ENCODE results near the gene CLDN6.

The CLDN6 gene

DNA sequence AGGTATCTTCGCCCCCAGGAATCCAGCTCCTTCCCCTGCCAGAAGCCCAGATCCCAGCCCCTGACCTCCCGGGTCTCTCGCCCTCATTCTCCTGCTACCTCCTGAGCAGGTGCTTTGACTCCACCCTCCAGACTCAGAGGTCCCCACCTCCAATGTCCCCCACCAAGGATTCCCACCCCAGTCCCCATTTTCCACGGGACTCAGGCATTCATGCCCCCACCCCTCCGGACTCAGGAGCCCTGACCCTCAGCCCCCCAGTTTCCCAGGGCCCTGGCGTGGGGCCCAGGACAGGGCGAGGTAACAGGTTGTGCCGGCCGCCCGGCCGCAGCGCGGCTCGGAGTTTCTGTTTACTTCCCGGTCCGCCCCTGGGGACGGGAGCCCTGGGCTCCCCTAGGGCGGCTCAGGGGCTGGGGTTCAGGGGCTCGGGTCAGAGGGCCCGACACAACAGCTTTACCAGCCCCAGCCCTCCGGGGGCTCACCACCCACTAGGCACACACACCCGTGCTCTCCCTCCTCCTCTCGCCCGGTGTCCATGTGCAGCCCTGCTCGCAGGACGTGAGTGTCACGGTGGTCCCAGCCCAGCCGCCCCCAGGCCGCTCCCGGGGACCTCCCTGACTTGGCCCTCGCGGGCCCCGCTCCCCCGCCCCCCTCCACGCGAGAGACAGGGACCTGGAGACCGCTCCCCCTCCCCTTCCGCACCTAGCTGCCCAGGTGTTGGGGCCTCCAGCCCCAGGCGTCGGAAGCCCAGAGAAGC, 18.2 kb upstream of the CLDN6 start:
- no peak overlapping the region for H3K27ac ChIP-seq (ENCODE audit: low read depth, low read length)
- no peaks in the 10 kb centered on the region for H3K9me3 ChIP-seq (ENCODE audit: control insufficient read depth, insufficient read depth, low read length)
- H3K27me3 ChIP-seq (ENCODE audit: control insufficient read depth, insufficient read depth, low read length) = peaks cover 5% of the 10 kb centered on the region
- H3K9ac ChIP-seq (ENCODE audit: low read depth, low read length) = no peak overlapping the region
- peaks cover 20% of the 10 kb centered on the region; the same call in 1 of the 2 replicates for H3K4me1 ChIP-seq (ENCODE audit: control insufficient read depth, insufficient read depth, low read length)
- peak overlapping the region; percentile 72 for H3K4me3 ChIP-seq (ENCODE audit: low read depth, low read length)
- H3K36me3 ChIP-seq (ENCODE audit: control insufficient read depth, insufficient read depth, low read length) = no peaks in the 10 kb centered on the region

GRCh38 chr16:3035289-3035971, 17.4 kb upstream of the CLDN6 start:
- Histone ChIP-seq H3K9ac (ENCODE audit: low read depth, low read length) (no peak overlapping the region), H3K4me3 (ENCODE audit: low read depth, low read length) (peak overlapping the region; percentile 72), H3K27me3 (ENCODE audit: control insufficient read depth, insufficient read depth, low read length) (peaks cover 5% of the 10 kb centered on the region), H3K4me1 (ENCODE audit: control insufficient read depth, insufficient read depth, low read length) (peaks cover 20% of the 10 kb centered on the region; the same call in 1 of the 2 replicates), H3K9me3 (ENCODE audit: control insufficient read depth, insufficient read depth, low read length) (no peaks in the 10 kb centered on the region), H3K36me3 (ENCODE audit: control insufficient read depth, insufficient read depth, low read length) (no peaks in the 10 kb centered on the region), H3K27ac (ENCODE audit: low read depth, low read length) (no peak overlapping the region)

- peaks cover 10% of the 10 kb centered on the region for H3K27me3 ChIP-seq (ENCODE audit: control insufficient read depth, insufficient read depth, low read length)
- H3K4me3 ChIP-seq (ENCODE audit: low read depth, low read length) = no peak overlapping the region
These were observed 14.6 kb upstream of the CLDN6 start for GRCh38 chr16:3032624-3033023.

GRCh38 chr16:3030222-3031212, 12.5 kb upstream of the CLDN6 start:
- no peak overlapping the region for H3K9ac ChIP-seq (ENCODE audit: low read depth, low read length)
- peaks cover 12% of the 10 kb centered on the region; the same call in 1 of the 2 replicates for H3K4me1 ChIP-seq (ENCODE audit: control insufficient read depth, insufficient read depth, low read length)
- H3K27ac ChIP-seq (ENCODE audit: low read depth, low read length) = no peak overlapping the region
- no peak overlapping the region for H3K4me3 ChIP-seq (ENCODE audit: low read depth, low read length)
- peaks cover 6% of the 10 kb centered on the region for H3K27me3 ChIP-seq (ENCODE audit: control insufficient read depth, insufficient read depth, low read length)
- no peaks in the 10 kb centered on the region for H3K9me3 ChIP-seq (ENCODE audit: control insufficient read depth, insufficient read depth, low read length)
- H3K36me3 ChIP-seq (ENCODE audit: control insufficient read depth, insufficient read depth, low read length) = peaks cover 20% of the 10 kb centered on the region

More at GRCh38 chr16:3032624-3033023, 14.6 kb upstream of the CLDN6 start:
- H3K27ac ChIP-seq (ENCODE audit: low read depth, low read length) = no peak overlapping the region
- no peaks in the 10 kb centered on the region for H3K36me3 ChIP-seq (ENCODE audit: control insufficient read depth, insufficient read depth, low read length)
- no peaks in the 10 kb centered on the region for H3K9me3 ChIP-seq (ENCODE audit: control insufficient read depth, insufficient read depth, low read length)
- H3K9ac ChIP-seq (ENCODE audit: low read depth, low read length) = no peak overlapping the region
- peaks cover 13% of the 10 kb centered on the region; the same call in 1 of the 2 replicates for H3K4me1 ChIP-seq (ENCODE audit: control insufficient read depth, insufficient read depth, low read length)

- peaks cover 11% of the 10 kb centered on the region; the same call in 1 of the 2 replicates for H3K4me1 ChIP-seq (ENCODE audit: control insufficient read depth, insufficient read depth, low read length)
- H3K9ac ChIP-seq (ENCODE audit: low read depth, low read length) = no peak overlapping the region
- no peaks in the 10 kb centered on the region for H3K9me3 ChIP-seq (ENCODE audit: control insufficient read depth, insufficient read depth, low read length)
- no peak overlapping the region for H3K27ac ChIP-seq (ENCODE audit: low read depth, low read length)
- peaks cover 20% of the 10 kb centered on the region for H3K36me3 ChIP-seq (ENCODE audit: control insufficient read depth, insufficient read depth, low read length)
- peaks cover 4% of the 10 kb centered on the region for H3K27me3 ChIP-seq (ENCODE audit: control insufficient read depth, insufficient read depth, low read length)
- H3K4me3 ChIP-seq (ENCODE audit: low read depth, low read length) = no peak overlapping the region
These were observed 11.7 kb upstream of the CLDN6 start for GRCh38 chr16:3029491-3030221.

DNA sequence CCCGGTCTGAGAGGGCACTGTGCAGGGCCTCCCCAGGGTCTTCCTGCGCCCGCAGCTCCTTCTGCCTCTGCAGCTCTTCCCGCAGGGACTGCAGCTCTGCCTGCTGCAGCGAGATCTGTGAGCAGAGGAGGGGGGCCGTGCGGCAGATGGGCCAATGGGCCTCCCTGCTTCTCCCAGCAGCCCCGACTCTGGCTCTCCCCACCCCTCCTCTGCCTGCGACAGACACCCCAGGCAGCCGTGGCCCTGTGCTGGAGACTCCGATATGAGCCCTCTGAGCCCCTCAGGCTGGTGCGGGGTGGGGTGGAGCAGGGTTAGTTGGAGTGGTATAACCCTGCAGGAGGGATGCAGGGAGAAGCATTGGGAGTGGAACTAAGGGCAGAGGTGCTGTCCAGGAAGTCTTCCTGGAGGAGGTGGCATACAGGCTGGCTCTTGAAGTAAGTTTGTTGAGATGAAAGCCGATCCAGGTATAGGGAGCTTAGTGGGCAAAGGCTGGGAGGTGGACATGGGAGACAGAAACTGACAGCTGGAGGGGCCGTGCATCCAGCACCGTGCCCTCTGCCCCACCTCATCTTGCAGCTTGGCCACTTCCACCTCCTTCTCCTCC, 10.8 kb upstream of the CLDN6 start:
- H3K27ac ChIP-seq (ENCODE audit: low read depth, low read length) = no peak overlapping the region

GRCh38 chr16:3027983-3028715, 10.2 kb upstream of the CLDN6 start:
- Histone ChIP-seq H3K27me3 (ENCODE audit: control insufficient read depth, insufficient read depth, low read length) (peaks cover 4% of the 10 kb centered on the region), H3K27ac (ENCODE audit: low read depth, low read length) (peak overlapping the region; percentile 46), H3K36me3 (ENCODE audit: control insufficient read depth, insufficient read depth, low read length) (peaks cover 20% of the 10 kb centered on the region), H3K9me3 (ENCODE audit: control insufficient read depth, insufficient read depth, low read length) (no peaks in the 10 kb centered on the region), H3K4me3 (ENCODE audit: low read depth, low read length) (peak overlapping the region; percentile 32; the same call in 1 of the 2 replicates), H3K4me1 (ENCODE audit: control insufficient read depth, insufficient read depth, low read length) (peaks cover 11% of the 10 kb centered on the region; the same call in 1 of the 2 replicates), H3K9ac (ENCODE audit: low read depth, low read length) (0 out of 2 replicates have a peak overlapping the region, but pooled peaks have one; percentile 15)

More for the DNA sequence above, 10.8 kb upstream of the CLDN6 start:
- Histone ChIP-seq H3K36me3 (ENCODE audit: control insufficient read depth, insufficient read depth, low read length) (peaks cover 20% of the 10 kb centered on the region), H3K9ac (ENCODE audit: low read depth, low read length) (no peak overlapping the region), H3K27me3 (ENCODE audit: control insufficient read depth, insufficient read depth, low read length) (peaks cover 4% of the 10 kb centered on the region), H3K9me3 (ENCODE audit: control insufficient read depth, insufficient read depth, low read length) (no peaks in the 10 kb centered on the region), H3K4me1 (ENCODE audit: control insufficient read depth, insufficient read depth, low read length) (peaks cover 11% of the 10 kb centered on the region; the same call in 1 of the 2 replicates), H3K4me3 (ENCODE audit: low read depth, low read length) (no peak overlapping the region)

- peaks cover 20% of the 10 kb centered on the region for H3K36me3 ChIP-seq (ENCODE audit: control insufficient read depth, insufficient read depth, low read length)
- H3K27ac ChIP-seq (ENCODE audit: low read depth, low read length) = no peak overlapping the region
- peaks cover 17% of the 10 kb centered on the region for H3K4me1 ChIP-seq (ENCODE audit: control insufficient read depth, insufficient read depth, low read length)
- peaks cover 4% of the 10 kb centered on the region for H3K27me3 ChIP-seq (ENCODE audit: control insufficient read depth, insufficient read depth, low read length)
- no peaks in the 10 kb centered on the region for H3K9me3 ChIP-seq (ENCODE audit: control insufficient read depth, insufficient read depth, low read length)
- no peak overlapping the region for H3K4me3 ChIP-seq (ENCODE audit: low read depth, low read length)
- no peak overlapping the region for H3K9ac ChIP-seq (ENCODE audit: low read depth, low read length)
These were observed 9.5 kb upstream of the CLDN6 start for GRCh38 chr16:3027489-3027795.

DNA sequence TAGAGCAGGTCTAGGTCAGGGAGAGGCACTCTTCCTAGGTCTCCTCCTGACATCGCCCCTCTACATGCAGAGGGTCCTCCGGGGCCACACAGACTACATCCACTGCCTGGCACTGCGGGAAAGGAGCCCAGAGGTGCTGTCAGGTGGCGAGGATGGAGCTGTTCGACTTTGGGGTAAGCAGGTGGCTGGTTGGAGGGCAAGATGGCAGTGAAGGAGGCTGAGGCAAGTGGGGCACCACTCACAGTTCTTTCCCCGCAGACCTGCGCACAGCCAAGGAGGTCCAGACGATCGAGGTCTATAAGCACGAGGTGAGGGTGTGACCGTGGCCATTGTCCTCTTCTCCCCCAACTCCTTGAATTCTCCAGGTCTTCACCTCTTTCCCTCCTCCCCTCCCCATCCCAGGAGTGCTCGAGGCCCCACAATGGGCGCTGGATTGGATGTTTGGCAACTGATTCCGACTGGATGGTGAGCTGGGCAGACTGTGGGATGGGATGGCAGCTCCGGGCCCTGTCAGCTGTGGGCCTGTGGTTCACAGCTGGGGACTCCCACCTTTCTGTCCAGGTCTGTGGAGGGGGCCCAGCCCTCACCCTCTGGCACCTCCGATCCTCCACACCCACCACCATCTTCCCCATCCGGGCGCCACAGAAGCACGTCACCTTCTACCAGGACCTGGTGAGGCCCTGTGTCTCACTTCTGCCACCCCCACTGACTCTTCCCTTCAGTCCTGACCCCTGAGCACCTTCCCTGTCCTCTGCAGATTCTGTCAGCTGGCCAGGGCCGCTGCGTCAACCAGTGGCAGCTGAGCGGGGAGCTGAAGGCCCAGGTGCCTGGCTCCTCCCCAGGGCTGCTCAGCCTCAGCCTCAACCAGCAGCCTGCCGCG, 8.9 kb upstream of the CLDN6 start:
- Histone ChIP-seq H3K9ac (ENCODE audit: low read depth, low read length) (no peak overlapping the region), H3K9me3 (ENCODE audit: control insufficient read depth, insufficient read depth, low read length) (no peaks in the 10 kb centered on the region), H3K27ac (ENCODE audit: low read depth, low read length) (no peak overlapping the region), H3K36me3 (ENCODE audit: control insufficient read depth, insufficient read depth, low read length) (peaks cover 23% of the 10 kb centered on the region), H3K4me1 (ENCODE audit: control insufficient read depth, insufficient read depth, low read length) (peaks cover 22% of the 10 kb centered on the region), H3K4me3 (ENCODE audit: low read depth, low read length) (no peak overlapping the region), H3K27me3 (ENCODE audit: control insufficient read depth, insufficient read depth, low read length) (peaks cover 4% of the 10 kb centered on the region)
